ENCODE data around the gene NRIP2.

DNA sequence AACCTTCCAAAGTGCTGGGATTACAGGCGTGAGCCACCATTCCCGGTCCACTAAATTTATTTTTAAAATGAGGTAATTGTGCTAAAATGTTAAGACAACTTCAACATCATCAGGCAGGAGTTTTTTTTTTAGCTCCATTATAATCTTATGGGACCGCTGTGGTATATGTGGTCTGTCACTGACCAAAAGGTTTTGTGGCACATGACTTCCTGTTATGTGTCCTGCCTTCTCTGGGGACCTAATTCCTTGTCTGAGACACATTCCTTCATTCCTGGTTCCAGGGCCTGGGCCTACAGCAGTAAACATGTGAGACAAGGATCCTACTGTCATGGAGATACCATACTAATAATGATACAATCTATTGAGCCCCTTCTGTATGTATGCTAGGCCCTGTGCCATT, 17.1 kb upstream of the NRIP2 start:
- TF ChIP-seq, protein P1, sequence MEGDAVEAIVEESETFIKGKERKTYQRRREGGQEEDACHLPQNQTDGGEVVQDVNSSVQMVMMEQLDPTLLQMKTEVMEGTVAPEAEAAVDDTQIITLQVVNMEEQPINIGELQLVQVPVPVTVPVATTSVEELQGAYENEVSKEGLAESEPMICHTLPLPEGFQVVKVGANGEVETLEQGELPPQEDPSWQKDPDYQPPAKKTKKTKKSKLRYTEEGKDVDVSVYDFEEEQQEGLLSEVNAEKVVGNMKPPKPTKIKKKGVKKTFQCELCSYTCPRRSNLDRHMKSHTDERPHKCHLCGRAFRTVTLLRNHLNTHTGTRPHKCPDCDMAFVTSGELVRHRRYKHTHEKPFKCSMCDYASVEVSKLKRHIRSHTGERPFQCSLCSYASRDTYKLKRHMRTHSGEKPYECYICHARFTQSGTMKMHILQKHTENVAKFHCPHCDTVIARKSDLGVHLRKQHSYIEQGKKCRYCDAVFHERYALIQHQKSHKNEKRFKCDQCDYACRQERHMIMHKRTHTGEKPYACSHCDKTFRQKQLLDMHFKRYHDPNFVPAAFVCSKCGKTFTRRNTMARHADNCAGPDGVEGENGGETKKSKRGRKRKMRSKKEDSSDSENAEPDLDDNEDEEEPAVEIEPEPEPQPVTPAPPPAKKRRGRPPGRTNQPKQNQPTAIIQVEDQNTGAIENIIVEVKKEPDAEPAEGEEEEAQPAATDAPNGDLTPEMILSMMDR (IDR thresholded peaks at IDR 0.05): no peak
- TF ChIP-seq, protein P2, sequence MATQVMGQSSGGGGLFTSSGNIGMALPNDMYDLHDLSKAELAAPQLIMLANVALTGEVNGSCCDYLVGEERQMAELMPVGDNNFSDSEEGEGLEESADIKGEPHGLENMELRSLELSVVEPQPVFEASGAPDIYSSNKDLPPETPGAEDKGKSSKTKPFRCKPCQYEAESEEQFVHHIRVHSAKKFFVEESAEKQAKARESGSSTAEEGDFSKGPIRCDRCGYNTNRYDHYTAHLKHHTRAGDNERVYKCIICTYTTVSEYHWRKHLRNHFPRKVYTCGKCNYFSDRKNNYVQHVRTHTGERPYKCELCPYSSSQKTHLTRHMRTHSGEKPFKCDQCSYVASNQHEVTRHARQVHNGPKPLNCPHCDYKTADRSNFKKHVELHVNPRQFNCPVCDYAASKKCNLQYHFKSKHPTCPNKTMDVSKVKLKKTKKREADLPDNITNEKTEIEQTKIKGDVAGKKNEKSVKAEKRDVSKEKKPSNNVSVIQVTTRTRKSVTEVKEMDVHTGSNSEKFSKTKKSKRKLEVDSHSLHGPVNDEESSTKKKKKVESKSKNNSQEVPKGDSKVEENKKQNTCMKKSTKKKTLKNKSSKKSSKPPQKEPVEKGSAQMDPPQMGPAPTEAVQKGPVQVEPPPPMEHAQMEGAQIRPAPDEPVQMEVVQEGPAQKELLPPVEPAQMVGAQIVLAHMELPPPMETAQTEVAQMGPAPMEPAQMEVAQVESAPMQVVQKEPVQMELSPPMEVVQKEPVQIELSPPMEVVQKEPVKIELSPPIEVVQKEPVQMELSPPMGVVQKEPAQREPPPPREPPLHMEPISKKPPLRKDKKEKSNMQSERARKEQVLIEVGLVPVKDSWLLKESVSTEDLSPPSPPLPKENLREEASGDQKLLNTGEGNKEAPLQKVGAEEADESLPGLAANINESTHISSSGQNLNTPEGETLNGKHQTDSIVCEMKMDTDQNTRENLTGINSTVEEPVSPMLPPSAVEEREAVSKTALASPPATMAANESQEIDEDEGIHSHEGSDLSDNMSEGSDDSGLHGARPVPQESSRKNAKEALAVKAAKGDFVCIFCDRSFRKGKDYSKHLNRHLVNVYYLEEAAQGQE (IDR thresholded peaks at IDR 0.05; ENCODE audit: insufficient read depth in 1 of 2, low read depth in 2 of 2, low read length in 1 of 2): no peak
- TF ChIP-seq POLR2AphosphoS5 (IDR thresholded peaks at IDR 0.05; ENCODE audit: low read depth, low read length): no peak
- TF ChIP-seq TCF7L2 (IDR thresholded peaks at IDR 0.05; ENCODE audit: low read depth, low read length): no peak
- no peak for TF ChIP-seq SIN3A (IDR thresholded peaks at IDR 0.05; ENCODE audit: borderline replicate concordance, insufficient read depth, low read depth, low read length)

All from Panc1 (cell line).